A673 (cell line): ENCODE data around the gene INPP5A. TPM values are rescaled to one million over a fixed set of nuclear protein-coding genes. Genes with fewer than 3 reads are reported as not detected.

Source experiments
- BruUV-seq: library from RNA; stranded (reverse); fragments of 400-500 nt; replicated peaks from 2 replicates; lab custom pipeline; 2021; lab: Mats Ljungman, UMichigan
- CTCF ChIA-PET: fragments of 300-600 bp; sonication (Branson Sonifier 250); formaldehyde crosslinking; loops from one replicate; lab custom pipeline; 2022; ENCODE audit warnings: antibody characterized with exemption; lab: Charles Lee
- POLR2A ChIA-PET: fragments of 300-600 bp; sonication (Branson Sonifier 250); formaldehyde crosslinking; loops from one replicate; lab custom pipeline; 2022; ENCODE audit warnings: antibody characterized with exemption; ENCODE audit not compliant: low non-redundant PET; lab: Charles Lee
- DNase-seq: peaks from one replicate; pipeline ENCODE4 v3.0.0-alpha.2; 2015; ENCODE audit warnings: low spot score
- H3K27ac ChIP-seq: fragments of 200-600 bp; sonication (generic); 2 replicates; pipeline ENCODE4 v1.5.1; 2016; ENCODE audit warnings: mixed run types, low read depth, mild to moderate bottlenecking, mixed read lengths, antibody characterized with exemption, low read length; ENCODE audit not compliant: poor library complexity, severe bottlenecking
- H3K27me3 ChIP-seq: fragments of 200-600 bp; sonication (generic); replicated peaks from 2 replicates; pipeline ENCODE4 v1.6.1; 2017; ENCODE audit warnings: mixed run types, low read depth, mild to moderate bottlenecking, mixed read lengths, antibody characterized with exemption, low read length; ENCODE audit not compliant: insufficient read depth, poor library complexity
- H3K36me3 ChIP-seq: fragments of 200-600 bp; sonication (generic); 2 replicates; pipeline ENCODE4 v1.6.1; 2016; ENCODE audit warnings: mixed run types, mild to moderate bottlenecking, mixed read lengths, antibody characterized with exemption, low read length; ENCODE audit not compliant: insufficient read depth, poor library complexity, severe bottlenecking
- H3K4me1 ChIP-seq: fragments of 200-600 bp; sonication (generic); 2 replicates; pipeline ENCODE4 v1.6.1; 2017; ENCODE audit warnings: mixed run types, mild to moderate bottlenecking, mixed read lengths, antibody characterized with exemption, low read length; ENCODE audit not compliant: insufficient read depth, poor library complexity, severe bottlenecking
- H3K4me3 ChIP-seq: fragments of 200-600 bp; sonication (generic); 2 replicates; pipeline ENCODE4 v1.5.1; 2016; ENCODE audit warnings: low read depth, mixed run types, mild to moderate bottlenecking, mixed read lengths, low read length; ENCODE audit not compliant: poor library complexity, severe bottlenecking
- H3K9me3 ChIP-seq: fragments of 200-600 bp; sonication (generic); 2 replicates; pipeline ENCODE4 v1.6.1; 2016; ENCODE audit warnings: mixed run types, low read depth, mild to moderate bottlenecking, mixed read lengths, antibody characterized with exemption, low read length; ENCODE audit not compliant: poor library complexity, severe bottlenecking
- EZH2 ChIP-seq: fragments of 200-600 bp; sonication (generic); IDR thresholded peaks from 2 replicates; pipeline ENCODE4 v1.6.1; 2017; ENCODE audit warnings: borderline replicate concordance, low read depth, mild to moderate bottlenecking, mixed read lengths, antibody characterized with exemption, low read length; ENCODE audit not compliant: poor library complexity, severe bottlenecking
- intact Hi-C: fragments of 100-400 bp; cut with micrococcal nuclease; formaldehyde crosslinking; loops from one replicate; pipeline ENCODE4 v1.10.0; 2022; ENCODE audit not compliant: unreplicated experiment
- total RNA-seq: library from RNA; stranded (reverse); gene quantifications from 2 replicates; pipeline ENCODE4 v1.2.3, GENCODE V29; 2021
- TF ChIP-seq, protein P1 (sequence below): fragments of 300-800, 200-600 bp; sonication (generic); conservative IDR thresholded peaks from 2 replicates; pipeline ENCODE4 v1.5.1; 2017; ENCODE audit warnings: low read depth, mild to moderate bottlenecking, antibody characterized with exemption, low read length, moderate library complexity, mixed read lengths

Gene INPP5A
- total RNA-seq, 1 experiment from 2014 or later = 21.8 TPM

DNA sequence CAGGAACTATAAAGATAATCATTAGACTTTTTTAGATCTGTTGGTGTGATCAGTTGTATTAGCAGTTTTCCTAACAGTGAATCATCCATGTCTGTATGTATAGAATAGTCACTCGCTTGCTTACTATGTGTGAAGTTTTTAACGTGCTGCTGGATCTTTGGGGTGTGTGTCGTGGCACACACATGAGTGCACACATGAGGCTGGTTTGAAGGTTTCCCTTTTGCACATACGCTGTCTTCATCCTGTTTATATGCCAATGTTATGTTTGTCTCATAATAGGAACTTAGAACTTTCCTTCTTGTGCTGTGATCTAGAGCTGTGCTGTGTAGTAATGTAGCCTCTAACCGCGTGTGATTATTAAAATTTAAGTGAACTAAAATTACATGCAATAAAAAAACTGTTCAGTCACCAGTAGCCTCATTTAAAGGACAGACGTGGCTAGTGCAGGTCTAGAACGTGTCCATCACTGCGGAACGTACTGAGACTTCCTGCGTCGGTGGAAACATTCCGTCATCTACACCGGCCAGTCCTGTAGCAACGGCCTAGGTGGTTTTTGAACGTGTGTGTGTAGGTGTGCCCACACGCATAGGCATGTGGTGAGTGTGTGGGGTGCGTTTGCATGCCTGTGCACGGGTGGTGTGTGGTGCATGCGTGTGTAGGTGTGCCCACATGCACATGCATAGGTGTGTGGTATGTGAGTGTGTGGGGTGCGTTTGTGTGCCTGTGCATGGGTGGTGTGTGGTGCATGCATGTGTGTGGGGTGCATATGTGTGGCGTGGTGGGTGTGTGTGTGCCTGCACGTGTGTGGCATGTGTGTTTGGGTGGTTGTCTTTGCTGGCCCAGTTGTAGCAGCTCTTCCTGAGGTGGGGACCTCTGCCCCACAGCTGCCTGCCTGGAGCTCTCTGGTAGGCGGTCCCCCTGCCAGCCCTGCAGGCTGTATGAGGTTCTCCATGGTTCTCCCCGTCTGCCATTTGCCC lies 56.6 kb downstream of the INPP5A start:
- Histone ChIP-seq H3K36me3 (no peaks in the 10 kb centered on the region), H3K4me1 (no peaks in the 10 kb centered on the region), H3K27me3 (no peaks in the 10 kb centered on the region), H3K9me3 (no peaks in the 10 kb centered on the region), H3K4me3 (no peak overlapping the region), H3K27ac (no peak overlapping the region)
- intact Hi-C loops = no loop called here
- CTCF ChIA-PET = no interaction called here
- no peak for TF ChIP-seq EZH2
- TF ChIP-seq, protein P1, sequence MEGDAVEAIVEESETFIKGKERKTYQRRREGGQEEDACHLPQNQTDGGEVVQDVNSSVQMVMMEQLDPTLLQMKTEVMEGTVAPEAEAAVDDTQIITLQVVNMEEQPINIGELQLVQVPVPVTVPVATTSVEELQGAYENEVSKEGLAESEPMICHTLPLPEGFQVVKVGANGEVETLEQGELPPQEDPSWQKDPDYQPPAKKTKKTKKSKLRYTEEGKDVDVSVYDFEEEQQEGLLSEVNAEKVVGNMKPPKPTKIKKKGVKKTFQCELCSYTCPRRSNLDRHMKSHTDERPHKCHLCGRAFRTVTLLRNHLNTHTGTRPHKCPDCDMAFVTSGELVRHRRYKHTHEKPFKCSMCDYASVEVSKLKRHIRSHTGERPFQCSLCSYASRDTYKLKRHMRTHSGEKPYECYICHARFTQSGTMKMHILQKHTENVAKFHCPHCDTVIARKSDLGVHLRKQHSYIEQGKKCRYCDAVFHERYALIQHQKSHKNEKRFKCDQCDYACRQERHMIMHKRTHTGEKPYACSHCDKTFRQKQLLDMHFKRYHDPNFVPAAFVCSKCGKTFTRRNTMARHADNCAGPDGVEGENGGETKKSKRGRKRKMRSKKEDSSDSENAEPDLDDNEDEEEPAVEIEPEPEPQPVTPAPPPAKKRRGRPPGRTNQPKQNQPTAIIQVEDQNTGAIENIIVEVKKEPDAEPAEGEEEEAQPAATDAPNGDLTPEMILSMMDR = no peak
- no TSS peak for BruUV-seq
- POLR2A ChIA-PET = no interaction called here
- DNase-seq = no peak

DNA sequence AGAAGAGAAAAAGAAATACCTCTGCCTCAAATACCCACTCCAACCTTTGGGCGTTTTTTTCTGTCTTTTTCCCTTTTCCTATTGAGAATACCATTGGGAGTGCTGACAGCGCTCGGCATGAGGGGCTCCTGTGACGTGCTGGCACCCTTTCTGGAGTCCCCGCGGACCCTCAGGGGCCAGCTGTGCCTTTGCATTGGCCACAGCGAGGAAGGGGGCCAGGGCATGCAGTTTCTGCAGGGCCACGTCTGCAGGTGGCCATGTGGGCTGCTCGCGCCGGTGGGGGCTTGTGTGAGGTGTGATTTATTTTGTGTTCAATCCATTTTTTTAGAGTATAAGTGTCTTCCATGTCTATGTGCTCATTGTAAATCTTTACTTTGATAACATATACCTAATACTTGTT lies 57.4 kb downstream of the INPP5A start:
- Histone ChIP-seq H3K4me1 (no peaks in the 10 kb centered on the region), H3K27me3 (no peaks in the 10 kb centered on the region), H3K27ac (no peak overlapping the region), H3K9me3 (peaks cover 4% of the 10 kb centered on the region), H3K36me3 (no peaks in the 10 kb centered on the region), H3K4me3 (no peak overlapping the region)
- CTCF ChIA-PET = no interaction called here
- TF ChIP-seq, protein P1 = no peak
- no peak for TF ChIP-seq EZH2
- BruUV-seq = no TSS peak
- intact Hi-C loops = no loop called here
- no peak for DNase-seq
- POLR2A ChIA-PET = no interaction called here

- no peak for TF ChIP-seq EZH2
- TF ChIP-seq, protein P1 = no peak
- BruUV-seq = no TSS peak
- ChIA-PET POLR2A (no interaction called here), CTCF (no interaction called here)
- H3K9me3 ChIP-seq = peaks cover 10% of the 10 kb centered on the region
- H3K27me3 ChIP-seq = no peaks in the 10 kb centered on the region
- no peak for DNase-seq
- no peaks in the 10 kb centered on the region for H3K36me3 ChIP-seq
- H3K4me3 ChIP-seq = no peak overlapping the region
- intact Hi-C loops = no loop called here
- H3K4me1 ChIP-seq = no peaks in the 10 kb centered on the region
- H3K27ac ChIP-seq = no peak overlapping the region
Observed at GRCh38 chr10:132595854-132596253, 58.3 kb downstream of the INPP5A start.
